Measurements from ENCODE around the gene MTMR2. TPM values are rescaled to one million over a fixed set of nuclear protein-coding genes. Genes with fewer than 3 reads are reported as not detected.

Gene MTMR2
- total and polyA plus RNA-seq, 2 of the 13 experiments (the other 11 are each of a cell fraction or from before 2014, with no cell fraction given), result 12.7 to 22.3 TPM

- no peak for DNase-seq (ENCODE audit: low spot score)
- Histone ChIP-seq H3K4me2 (ENCODE audit: low read depth, low read length) (no peak overlapping the region), H2AFZ (ENCODE audit: low read length) (no peak overlapping the region), H4K20me1 (ENCODE audit: insufficient read depth, low read length) (no peaks in the 10 kb centered on the region; the same call in 1 of the 2 replicates), H3K9ac (ENCODE audit: insufficient read depth, low read depth, low read length) (no peak overlapping the region), H3K27me3 (ENCODE audit: control insufficient read depth in 1 of 2, insufficient read depth in 2 of 2, low read length in 2 of 2) (no peaks in the 10 kb centered on the region), H3K79me2 (ENCODE audit: insufficient read depth, low read length) (peaks cover 58% of the 10 kb centered on the region), H3K4me1 (ENCODE audit: insufficient read depth, low read length) (peaks cover 14% of the 10 kb centered on the region), H3K27ac (ENCODE audit: extremely low read length, insufficient read depth, low read length) (no peak overlapping the region), H3K36me3 (replicated peaks in 1 of 2; ENCODE audit: control insufficient read depth in 1 of 2, insufficient read depth in 2 of 2, low read length in 2 of 2) (peaks cover 0 to 2% of the 10 kb centered on the region in 2 experiments; a peak in 1 of 5 replicates), H3K4me3 (replicated peaks in 1 of 3; ENCODE audit: insufficient read depth in 1 of 3, low read depth in 2 of 3, low read length in 3 of 3) (no peak overlapping the region), H3K9me3 (ENCODE audit: low read length) (no peaks in the 10 kb centered on the region)
- no peak for FAIRE-seq
- TF ChIP-seq ZNF772 (CRISPR knock-in tag; IDR thresholded peaks at IDR 0.05), result no peak
- TF ChIP-seq ZNF44 (CRISPR knock-in tag; IDR thresholded peaks at IDR 0.05), result no peak
- TF ChIP-seq ZNF513 (CRISPR knock-in tag; conservative IDR thresholded peaks at IDR 0.05), result no peak
- no peak for TF ChIP-seq KMT2A (CRISPR knock-in tag; IDR thresholded peaks at IDR 0.05)
- no peak for TF ChIP-seq ZNF770 (CRISPR knock-in tag; IDR thresholded peaks at IDR 0.05)
- intact Hi-C loops (cut with micrococcal nuclease; ENCODE audit: unreplicated experiment), result no loop called here
- POLR2A ChIA-PET, result no interaction called here
- CTCF ChIA-PET (ENCODE audit: low intra/inter-chr PET ratio, low total read pairs), result no interaction called here
- BruUV-seq (replicated peaks), result no TSS peak
- in situ Hi-C loops (cut with HindIII; ENCODE audit: extremely low pct_ligation_motif_present, low pct_unique_long_range_greater_than_20kb), result no loop called here
- 94% methylated on average over 5 of the region's 5 CpGs for WGBS (ENCODE audit: low lambda C conversion rate)
- no peak for ATAC-seq
Observed at GRCh38 chr11:95907476-95907875, 16.4 kb downstream of the MTMR2 start.

Measured in HepG2 (cell line).